Spleen (tissue), 11 donors: ENCODE measurements around the gene MICALL2. TPM values are rescaled to one million over a fixed set of nuclear protein-coding genes. Genes with fewer than 3 reads are reported as not detected.

ENCODE experiments used
- DNase-seq: peaks from one replicate; pipeline ENCODE4 v3.0.0-alpha.2; 2020
- H3K27ac ChIP-seq, 8 donors: fragments of 200-600 bp; sonication (generic) in 7 of 8; 1 replicate in 4 of 8; 2 replicates in 4 of 8; pipeline versions ENCODE4 v1.5.0 to v1.8.0; 2016 to 2021; ENCODE audit warnings: inconsistent platforms in 4 of 8, mild to moderate bottlenecking in 4 of 8, moderate library complexity in 1 of 8
- H3K27me3 ChIP-seq, 7 donors: fragments of 200-600 bp; sonication (generic) in 6 of 7; replicated peaks in 1 of 7; 1 replicate in 4 of 7; 2 replicates in 3 of 7; pipeline versions ENCODE4 v1.5.0 to v1.8.0; 2016 to 2021; ENCODE audit warnings: inconsistent platforms in 3 of 7, mild to moderate bottlenecking in 1 of 7
- H3K36me3 ChIP-seq, 6 donors: fragments of 200-600 bp; sonication (generic) in 5 of 6; 1 replicate in 4 of 6; 2 replicates in 2 of 6; pipeline versions ENCODE4 v1.5.0 to v1.8.0; 2016 to 2021; ENCODE audit warnings: inconsistent platforms in 2 of 6
- H3K4me1 ChIP-seq, 6 donors: fragments of 200-600 bp; sonication (generic) in 5 of 6; 1 replicate in 3 of 6; 2 replicates in 3 of 6; pipeline versions ENCODE4 v1.5.0 to v1.8.0; 2016 to 2021; ENCODE audit warnings: inconsistent platforms in 3 of 6
- H3K4me3 ChIP-seq, 8 donors: fragments of 200-600 bp; sonication (generic) in 7 of 8; 1 replicate in 4 of 8; 2 replicates in 4 of 8; pipeline versions ENCODE4 v1.5.0 to v1.8.0; 2016 to 2021; ENCODE audit warnings: inconsistent platforms in 4 of 8, mild to moderate bottlenecking in 4 of 8, moderate library complexity in 2 of 8
- H3K9me3 ChIP-seq, 8 donors: fragments of 200-600 bp; sonication (generic) in 7 of 8; 1 replicate in 4 of 8; 2 replicates in 4 of 8; pipeline versions ENCODE4 v1.5.0 to v1.8.0; 2016 to 2021; ENCODE audit warnings: inconsistent platforms in 4 of 8
- POLR2A ChIP-seq, 3 donors: fragments of 450-650 bp; IDR thresholded peaks; one replicate each; pipeline ENCODE4 v1.5.1; 2017; ENCODE audit warnings: antibody characterized with exemption in 3 of 3, mild to moderate bottlenecking in 1 of 3
- POLR2AphosphoS5 ChIP-seq, 3 donors: sonication (generic); formaldehyde crosslinking; IDR thresholded peaks; one replicate each; pipeline ENCODE4 v1.5.1; 2017; ENCODE audit warnings: antibody characterized with exemption in 3 of 3
- WGBS, 5 donors: extraction: QIAGEN DNeasy Blood & Tissue Kit in 3 of 5; methylation state at CpG; one replicate each; pipeline versions ENCODE4 v1.1.5 to v1.1.7; 2013 to 2018; 5-methylcytosine and 5-hydroxymethylcytosine counted together
- intact Hi-C: fragments of 100-400 bp; cut with DNase I; formaldehyde crosslinking; loops from one replicate; pipeline ENCODE4 v1.15.0; 2023; ENCODE audit warnings: low total_unique reads
- polyA plus RNA-seq, 3 donors: library from polyadenylated mRNA; stranded (reverse); fragments of 200-250 nt; gene quantifications; one replicate each; pipeline ENCODE4 v1.2.1, GENCODE V29; 2013
- total RNA-seq, 7 donors: library from RNA; depleted of rRNA in 3 of 7; stranded (reverse); fragments of >200 nt in 3 of 7; fragmentation: NEBNext Ultra II Directional in 4 of 7; extraction: Animal tissue kit (Norgen Biotek cat#: 25700) in 4 of 7; gene quantifications; one replicate each; pipeline versions ENCODE4 v1.1.0 to v1.2.1, GENCODE V29; 2016 to 2021
- TF ChIP-seq, protein P1 (sequence below), 11 experiments: fragments of 200-600 bp in 7 of 11; fragments of 450-650 bp in 4 of 11; sonication (generic) in 4 of 11; IDR thresholded peaks in 8 of 11; conservative IDR thresholded peaks in 3 of 11; 1 replicate in 7 of 11; 2 replicates in 4 of 11; pipeline versions ENCODE4 v1.4.0 to v1.8.0; 2016 to 2021; ENCODE audit warnings: antibody characterized with exemption in 11 of 11, inconsistent platforms in 4 of 11, mild to moderate bottlenecking in 1 of 11
- donor health status: healthy with polysubstance abuse.
- donor health status: DM: no; HTN: no; CAD: no; lungs with moderate emphysema.
- donor health status: DM: no; HTN: no; CAD: no.
- donor health status: Bipolar disorder and iron deficiency.
- donor health status: healthy.
- donor health status: DM: no; HTN: no; CAD: no.
- donor health status: DM: yes; HTN: yes; CAD: no.

MICALL2 gene
- total and polyA plus RNA-seq, 10 donors: 36.3 to 361 (median 96.7) TPM

DNA sequence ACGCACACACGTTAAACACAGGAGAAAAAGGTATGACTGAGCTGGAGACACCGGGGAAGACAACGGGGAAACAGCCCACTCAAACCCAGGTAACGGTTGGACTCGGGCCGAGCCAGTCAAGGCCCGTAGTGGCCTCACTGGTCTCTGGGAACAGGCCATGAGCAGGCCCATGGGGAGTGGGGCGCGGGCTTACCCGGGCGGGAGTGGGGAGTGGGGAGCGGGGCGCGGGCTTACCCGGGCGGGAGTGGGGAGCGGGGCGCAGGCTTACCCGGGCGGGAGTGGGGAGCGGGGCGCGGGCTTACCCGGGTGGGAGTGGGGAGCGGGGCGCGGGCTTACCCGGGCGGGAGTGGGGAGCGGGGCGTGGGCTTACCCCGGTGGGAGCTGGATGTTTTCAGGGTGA lies 33.4 kb upstream of the MICALL2 start:
- intact Hi-C loops: no loop called here
- no peaks in the 10 kb centered on the region for H3K27me3 ChIP-seq
- WGBS, 5 donors: 82 to 96% (median 92%) methylated on average over 31 to 33 of the region's 33 CpGs
- H3K9me3 ChIP-seq: no peaks in the 10 kb centered on the region
- no peak overlapping the region for H3K4me3 ChIP-seq
- TF ChIP-seq POLR2AphosphoS5 (IDR thresholded peaks at IDR 0.05) (no peak), POLR2A (IDR thresholded peaks at IDR 0.05) (no peak)
- TF ChIP-seq, protein P1, sequence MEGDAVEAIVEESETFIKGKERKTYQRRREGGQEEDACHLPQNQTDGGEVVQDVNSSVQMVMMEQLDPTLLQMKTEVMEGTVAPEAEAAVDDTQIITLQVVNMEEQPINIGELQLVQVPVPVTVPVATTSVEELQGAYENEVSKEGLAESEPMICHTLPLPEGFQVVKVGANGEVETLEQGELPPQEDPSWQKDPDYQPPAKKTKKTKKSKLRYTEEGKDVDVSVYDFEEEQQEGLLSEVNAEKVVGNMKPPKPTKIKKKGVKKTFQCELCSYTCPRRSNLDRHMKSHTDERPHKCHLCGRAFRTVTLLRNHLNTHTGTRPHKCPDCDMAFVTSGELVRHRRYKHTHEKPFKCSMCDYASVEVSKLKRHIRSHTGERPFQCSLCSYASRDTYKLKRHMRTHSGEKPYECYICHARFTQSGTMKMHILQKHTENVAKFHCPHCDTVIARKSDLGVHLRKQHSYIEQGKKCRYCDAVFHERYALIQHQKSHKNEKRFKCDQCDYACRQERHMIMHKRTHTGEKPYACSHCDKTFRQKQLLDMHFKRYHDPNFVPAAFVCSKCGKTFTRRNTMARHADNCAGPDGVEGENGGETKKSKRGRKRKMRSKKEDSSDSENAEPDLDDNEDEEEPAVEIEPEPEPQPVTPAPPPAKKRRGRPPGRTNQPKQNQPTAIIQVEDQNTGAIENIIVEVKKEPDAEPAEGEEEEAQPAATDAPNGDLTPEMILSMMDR (IDR thresholded peaks at IDR 0.05 in 8 of 11, conservative IDR thresholded peaks at IDR 0.05 in 3 of 11): no peak
- H3K4me1 ChIP-seq: no peaks in the 10 kb centered on the region
- H3K27ac ChIP-seq: no peak overlapping the region
- no peak for DNase-seq
- peaks cover 0 to 100% (median 96%) of the 10 kb centered on the region in 6 donors for H3K36me3 ChIP-seq

DNA sequence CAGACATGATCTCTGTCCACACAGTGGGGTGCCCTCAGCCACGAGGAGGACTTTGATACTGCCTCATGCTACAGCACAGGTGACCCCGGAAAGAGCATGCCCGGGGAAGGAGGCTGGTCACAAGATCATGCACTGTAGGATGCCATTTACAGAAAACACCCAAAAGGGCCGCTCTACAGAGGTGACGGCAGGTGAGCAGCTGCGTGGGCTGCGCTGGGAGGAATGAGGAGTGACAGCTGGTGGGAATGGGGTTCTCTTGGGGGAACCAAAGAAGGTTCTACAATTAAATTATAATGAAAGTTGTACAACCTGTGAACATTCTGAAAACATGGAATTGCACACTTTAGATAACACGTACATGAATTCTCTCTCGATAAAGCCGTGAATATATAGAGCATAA lies 33.0 kb upstream of the MICALL2 start:
- DNase-seq: no peak
- Histone ChIP-seq H3K36me3 (peaks cover 0 to 100% (median 96%) of the 10 kb centered on the region in 6 donors), H3K4me3 (no peak overlapping the region), H3K27me3 (no peaks in the 10 kb centered on the region), H3K27ac (no peak overlapping the region), H3K9me3 (no peaks in the 10 kb centered on the region), H3K4me1 (no peaks in the 10 kb centered on the region)
- TF ChIP-seq POLR2AphosphoS5 (IDR thresholded peaks at IDR 0.05): no peak
- TF ChIP-seq, protein P1 (IDR thresholded peaks at IDR 0.05 in 8 of 11, conservative IDR thresholded peaks at IDR 0.05 in 3 of 11): no peak
- no peak for TF ChIP-seq POLR2A (IDR thresholded peaks at IDR 0.05)
- intact Hi-C loops: no loop called here
- 92 to 98% (median 95%) methylated on average over 10 of the region's 10 CpGs for WGBS, 5 donors

DNA sequence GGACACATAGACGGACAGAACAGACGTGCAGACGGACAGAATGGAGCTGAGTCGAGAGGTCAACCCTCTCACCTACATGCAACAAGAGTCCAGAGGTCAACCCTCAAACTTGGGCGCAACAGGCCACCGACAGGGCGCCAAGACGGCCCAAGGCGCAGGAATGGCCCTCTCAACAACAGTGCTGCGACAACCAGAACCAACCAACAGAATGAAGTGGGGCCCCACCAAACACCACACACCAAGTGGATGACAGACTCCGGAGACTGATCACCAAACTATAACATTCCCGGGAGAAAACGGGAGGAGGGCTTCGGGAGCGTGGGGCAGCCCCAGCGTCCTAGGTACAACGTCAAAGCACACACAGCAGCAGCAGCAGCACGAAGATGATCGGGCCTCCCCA lies 31.6 kb upstream of the MICALL2 start:
- Histone ChIP-seq H3K27me3 (no peaks in the 10 kb centered on the region), H3K4me3 (no peak overlapping the region), H3K9me3 (no peaks in the 10 kb centered on the region), H3K27ac (no peak overlapping the region), H3K4me1 (no peaks in the 10 kb centered on the region), H3K36me3 (peaks cover 0 to 100% (median 98%) of the 10 kb centered on the region in 6 donors)
- TF ChIP-seq, protein P1 (IDR thresholded peaks at IDR 0.05 in 8 of 11, conservative IDR thresholded peaks at IDR 0.05 in 3 of 11): no peak
- TF ChIP-seq POLR2AphosphoS5 (IDR thresholded peaks at IDR 0.05): peak in 1 of 3 donors; percentile 10
- 90 to 95% (median 93%) methylated on average over 19 of the region's 19 CpGs for WGBS, 5 donors
- no peak for DNase-seq
- intact Hi-C loops: no loop called here

DNA sequence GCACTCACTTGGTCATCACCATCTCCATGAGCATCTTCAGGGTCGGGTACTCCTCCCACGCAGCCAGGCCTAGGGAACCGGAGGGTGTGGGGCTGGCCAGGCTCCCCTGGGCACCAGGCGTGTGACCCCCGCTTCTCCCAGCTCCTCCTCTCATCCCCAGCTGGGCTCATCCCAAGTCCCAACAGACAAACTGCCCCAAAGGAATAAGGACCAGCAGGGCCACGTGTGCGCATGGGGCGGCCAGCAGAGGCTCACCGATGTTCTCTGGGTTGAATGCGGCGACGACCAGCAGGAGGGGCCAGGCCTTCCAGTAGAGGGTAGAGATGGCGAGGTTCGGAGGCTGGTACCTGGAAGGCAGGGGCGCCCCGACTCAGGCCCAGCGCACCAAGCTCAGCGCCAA lies 30.1 kb upstream of the MICALL2 start:
- 91 to 100% (median 96%) methylated on average over 3 to 18 of the region's 18 CpGs for WGBS, 5 donors
- Histone ChIP-seq H3K4me3 (no peak overlapping the region), H3K27me3 (no peaks in the 10 kb centered on the region), H3K27ac (no peak overlapping the region), H3K4me1 (no peaks in the 10 kb centered on the region), H3K36me3 (peaks cover 0 to 100% (median 98%) of the 10 kb centered on the region in 6 donors), H3K9me3 (no peaks in the 10 kb centered on the region)
- no peak for DNase-seq
- intact Hi-C loops: no loop called here
- TF ChIP-seq, protein P1 (IDR thresholded peaks at IDR 0.05 in 8 of 11, conservative IDR thresholded peaks at IDR 0.05 in 3 of 11): no peak
- TF ChIP-seq POLR2AphosphoS5 (IDR thresholded peaks at IDR 0.05): peak in 1 of 3 donors; percentile 10
